Amygdala (tissue), 56 donors: ENCODE measurements around the gene KRT81.
"Not testable (repeated sequence)": the region's sequence is repeated elsewhere in the genome, so short reads cannot be mapped to it uniquely, and the experiment has no call there.

ENCODE experiments used
- DNase-seq, 56 donors: peaks; one replicate each; lab custom pipeline; 2025; lab: John Stamatoyannopoulos, UW

Gene KRT81

GRCh38 chr12:52300796-52301691, 9.7 kb upstream of the KRT81 start:
- no peak for DNase-seq

GRCh38 chr12:52298677-52299190, 7.4 kb upstream of the KRT81 start:
- DNase-seq, result no peak

- no peak for DNase-seq
Measured at GRCh38 chr12:52296572-52297215, 5.4 kb upstream of the KRT81 start.

- DNase-seq, result no peak
Measured at GRCh38 chr12:52295663-52296062, 4.3 kb upstream of the KRT81 start.

- DNase-seq, result no peak
Measured at GRCh38 chr12:52294803-52295202, 3.5 kb upstream of the KRT81 start.

GRCh38 chr12:52293926-52294325, 2.6 kb upstream of the KRT81 start:
- DNase-seq, result no peak

GRCh38 chr12:52290483-52291134, 725 bp downstream of the KRT81 start:
- DNase-seq, result not testable (repeated sequence)

- DNase-seq, result not testable (repeated sequence)
Measured at GRCh38 chr12:52287816-52288805, 3.2 kb downstream of the KRT81 start.

GRCh38 chr12:52286857-52287785, 4.2 kb downstream of the KRT81 start:
- DNase-seq, result not testable (repeated sequence)

- no peak for DNase-seq
Measured at GRCh38 chr12:52285851-52286530, 5.3 kb downstream of the KRT81 start.

GRCh38 chr12:52285172-52285745, 6.1 kb downstream of the KRT81 start:
- DNase-seq, result no peak

GRCh38 chr12:52284562-52285171, 6.7 kb downstream of the KRT81 start:
- no peak for DNase-seq

- DNase-seq, result no peak
Measured at GRCh38 chr12:52280796-52281560, 10.4 kb downstream of the KRT81 start.

- no peak for DNase-seq
Measured at GRCh38 chr12:52280319-52280795, 11.0 kb downstream of the KRT81 start.

GRCh38 chr12:52279422-52280318, 11.7 kb downstream of the KRT81 start:
- DNase-seq, result no peak
